Loucy (cell line): ENCODE data around the gene CTPS2.

Experiments used
- H2AFZ ChIP-seq: fragments of 200-600 bp; sonication (generic); 2 replicates; pipeline ENCODE4 v1.6.0; 2016; ENCODE audit warnings: antibody characterized with exemption, mild to moderate bottlenecking, low read length, moderate library complexity
- H3F3A ChIP-seq: fragments of 200-600 bp; 2 replicates; pipeline ENCODE4 v1.6.0; 2016; ENCODE audit warnings: antibody characterized with exemption, low read depth, mild to moderate bottlenecking
- H3K27me3 ChIP-seq: fragments of 200-600 bp; sonication (generic); 2 replicates; pipeline ENCODE4 v1.6.1; 2014; ENCODE audit warnings: low read length, mild to moderate bottlenecking; ENCODE audit not compliant: insufficient read depth, poor library complexity, severe bottlenecking
- H3K36me3 ChIP-seq: fragments of 200-600 bp; sonication (generic); 2 replicates; pipeline ENCODE4 v1.6.1; 2016; ENCODE audit warnings: low read length; ENCODE audit not compliant: insufficient read depth
- H3K4me1 ChIP-seq: fragments of 200-600 bp; sonication (generic); 2 replicates; pipeline ENCODE4 v1.5.1; 2014; ENCODE audit warnings: low read length, mild to moderate bottlenecking; ENCODE audit not compliant: insufficient read depth, poor library complexity, severe bottlenecking
- H3K4me2 ChIP-seq: fragments of 200-600 bp; sonication (generic); 2 replicates; pipeline ENCODE4 v1.6.0; 2014; ENCODE audit warnings: antibody characterized with exemption, low read length, low read depth, mild to moderate bottlenecking; ENCODE audit not compliant: poor library complexity, severe bottlenecking
- H3K4me3 ChIP-seq: fragments of 200-600 bp; sonication (generic); 2 replicates; pipeline ENCODE4 v1.5.1; 2014; ENCODE audit warnings: low read length, mild to moderate bottlenecking, mixed read lengths; ENCODE audit not compliant: poor library complexity, severe bottlenecking
- H3K79me2 ChIP-seq: fragments of 200-600 bp; sonication (generic); 2 replicates; pipeline ENCODE4 v1.6.1; 2014; ENCODE audit warnings: low read length; ENCODE audit not compliant: insufficient read depth
- H3K9ac ChIP-seq: fragments of 200-600 bp; sonication (generic); 2 replicates; pipeline ENCODE4 v1.6.0; 2014; ENCODE audit warnings: mild to moderate bottlenecking, low read depth, low read length, moderate library complexity; ENCODE audit not compliant: poor library complexity, severe bottlenecking
- H3K9me2 ChIP-seq: fragments of 200-600 bp; sonication (generic); replicated peaks from 2 replicates; pipeline ENCODE4 v1.6.1; 2016; ENCODE audit warnings: low read depth, low read length, mixed read lengths
- H3K9me3 ChIP-seq: fragments of 200-600 bp; sonication (generic); 2 replicates; pipeline ENCODE4 v1.6.1; 2014; ENCODE audit warnings: mild to moderate bottlenecking, antibody characterized with exemption, low read length, low read depth; ENCODE audit not compliant: insufficient read depth
- H4K20me1 ChIP-seq: fragments of 200-600 bp; sonication (generic); 2 replicates; pipeline ENCODE4 v1.6.0; 2014; ENCODE audit warnings: antibody characterized with exemption, low read length, mild to moderate bottlenecking; ENCODE audit not compliant: insufficient read depth, poor library complexity, severe bottlenecking
- CTCF ChIP-seq: fragments of 200-600 bp; sonication (generic); conservative IDR thresholded peaks from 2 replicates; pipeline ENCODE4 v1.5.1; 2014; ENCODE audit warnings: mild to moderate bottlenecking, antibody characterized with exemption, low read length
- EZH2phosphoT487 ChIP-seq: fragments of 200-600 bp; IDR thresholded peaks from 2 replicates; pipeline ENCODE4 v1.6.1; 2018; ENCODE audit warnings: antibody characterized with exemption, mild to moderate bottlenecking, moderate library complexity, borderline replicate concordance

CTPS2 gene

GRCh38 chrX:16665089-16665488 lies 47.4 kb downstream of the CTPS2 start:
- H4K20me1 ChIP-seq = no peaks in the 10 kb centered on the region
- no peak overlapping the region for H3K9ac ChIP-seq
- TF ChIP-seq EZH2phosphoT487 (no peak), CTCF (no peak)
- H3F3A ChIP-seq = no peaks in the 10 kb centered on the region
- H3K4me2 ChIP-seq = no peak overlapping the region
- H3K27me3 ChIP-seq = no peaks in the 10 kb centered on the region
- no peaks in the 10 kb centered on the region for H3K9me2 ChIP-seq
- no peaks in the 10 kb centered on the region for H3K4me1 ChIP-seq
- no peak overlapping the region for H2AFZ ChIP-seq
- no peaks in the 10 kb centered on the region for H3K9me3 ChIP-seq
- H3K36me3 ChIP-seq = no peaks in the 10 kb centered on the region; the same call in 1 of the 2 replicates
- no peak overlapping the region for H3K4me3 ChIP-seq
- H3K79me2 ChIP-seq = no peaks in the 10 kb centered on the region

- Histone ChIP-seq H3K9me2 (no peaks in the 10 kb centered on the region), H3K9ac (no peak overlapping the region), H3K79me2 (no peaks in the 10 kb centered on the region), H3K36me3 (no peaks in the 10 kb centered on the region; the same call in 1 of the 2 replicates), H3K4me1 (no peaks in the 10 kb centered on the region), H4K20me1 (no peaks in the 10 kb centered on the region), H2AFZ (no peak overlapping the region), H3K4me2 (no peak overlapping the region), H3K4me3 (no peak overlapping the region), H3K27me3 (no peaks in the 10 kb centered on the region), H3F3A (no peaks in the 10 kb centered on the region), H3K9me3 (no peaks in the 10 kb centered on the region)
- TF ChIP-seq EZH2phosphoT487 = no peak
- TF ChIP-seq CTCF = no peak
These were observed 47.8 kb downstream of the CTPS2 start for GRCh38 chrX:16664626-16665025.

GRCh38 chrX:16664074-16664473 lies 48.4 kb downstream of the CTPS2 start:
- no peaks in the 10 kb centered on the region for H3K27me3 ChIP-seq
- H4K20me1 ChIP-seq = no peaks in the 10 kb centered on the region
- H3K36me3 ChIP-seq = no peaks in the 10 kb centered on the region; the same call in 1 of the 2 replicates
- TF ChIP-seq EZH2phosphoT487 (no peak), CTCF (no peak)
- H3F3A ChIP-seq = no peaks in the 10 kb centered on the region
- no peak overlapping the region for H3K4me2 ChIP-seq
- no peaks in the 10 kb centered on the region for H3K9me2 ChIP-seq
- no peak overlapping the region for H3K9ac ChIP-seq
- H3K79me2 ChIP-seq = no peaks in the 10 kb centered on the region
- H3K4me3 ChIP-seq = no peak overlapping the region
- no peak overlapping the region for H2AFZ ChIP-seq
- no peaks in the 10 kb centered on the region for H3K4me1 ChIP-seq
- no peaks in the 10 kb centered on the region for H3K9me3 ChIP-seq
